HG03159 (cell line): ENCODE measurements around the gene MYO7B.
"Not testable (repeated sequence)": the region's sequence is repeated elsewhere in the genome, so short reads cannot be mapped to it uniquely, and the experiment has no call there.

Experiments
- ATAC-seq: cut with Tn5 transposase; IDR thresholded peaks from one replicate; pipeline ENCODE4 v1.9.1; 2021; ENCODE audit warnings: mild to moderate bottlenecking, moderate library complexity; ENCODE audit not compliant: unreplicated experiment

The MYO7B gene

GRCh38 chr2:127523269-127523939 is 12.1 kb upstream of the MYO7B start:
- no peak for ATAC-seq

GRCh38 chr2:127524198-127524834 is 11.2 kb upstream of the MYO7B start:
- not testable (repeated sequence) for ATAC-seq

GRCh38 chr2:127525691-127526131 is 9.8 kb upstream of the MYO7B start:
- ATAC-seq, result no peak

- peak; percentile 91 for ATAC-seq
Measured at GRCh38 chr2:127526132-127527000, 9.1 kb upstream of the MYO7B start, which contains the start of gene IWS1. TSS of gene IWS1 (minus strand) at chr2:127526489. CDS start at chr2:127526208, 281 bp downstream.

GRCh38 chr2:127527001-127527804 is 8.3 kb upstream of the MYO7B start:
- peak; percentile 5 for ATAC-seq

GRCh38 chr2:127528487-127528886 is 7.0 kb upstream of the MYO7B start:
- no peak for ATAC-seq

- ATAC-seq, result not testable (repeated sequence)
Measured at GRCh38 chr2:127529416-127529815, 6.1 kb upstream of the MYO7B start.

GRCh38 chr2:127530245-127531140 is 5.0 kb upstream of the MYO7B start:
- no peak for ATAC-seq

- ATAC-seq, result no peak
Measured at GRCh38 chr2:127531221-127531648, 4.2 kb upstream of the MYO7B start.

- no peak for ATAC-seq
Measured at GRCh38 chr2:127532296-127532695, 3.2 kb upstream of the MYO7B start.

GRCh38 chr2:127535918-127536317 is 435 bp downstream of the MYO7B start:
- ATAC-seq, result no peak

- ATAC-seq, result no peak
Measured at GRCh38 chr2:127536707-127537541, 1.4 kb downstream of the MYO7B start.

- no peak for ATAC-seq
Measured at GRCh38 chr2:127537644-127538043, 2.2 kb downstream of the MYO7B start.

- no peak for ATAC-seq
Measured at GRCh38 chr2:127541809-127542208, 6.3 kb downstream of the MYO7B start.

GRCh38 chr2:127542231-127542630 is 6.7 kb downstream of the MYO7B start:
- ATAC-seq, result no peak

- not testable (repeated sequence) for ATAC-seq
Measured at GRCh38 chr2:127543013-127543501, 7.6 kb downstream of the MYO7B start.

GRCh38 chr2:127545189-127545588 is 9.7 kb downstream of the MYO7B start:
- ATAC-seq, result no peak

- no peak for ATAC-seq
Measured at GRCh38 chr2:127545796-127546195, 10.3 kb downstream of the MYO7B start.

- no peak for ATAC-seq
Measured at GRCh38 chr2:127546797-127547196, 11.3 kb downstream of the MYO7B start.
